Measurements from ENCODE around the gene ART4. TPM values are rescaled to one million over a fixed set of nuclear protein-coding genes. Genes with fewer than 3 reads are reported as not detected.

ART4 gene
- total RNA-seq, 2 donors from 2014 or later = not detected

- peaks cover 94% of the 10 kb centered on the region for H3K36me3 ChIP-seq (ENCODE audit: control insufficient read depth, insufficient read depth, low read length)
- 93 to 100% methylated on average over 3 to 4 of the region's 4 CpGs for WGBS, 2 experiments (ENCODE audit: insufficient coverage in 1 of 2, insufficient read length in 1 of 2)
- Mint-ChIP-seq H3K27ac (no peak overlapping the region), H3K9me3 (no peaks in the 10 kb centered on the region), H3K4me3 (no peak overlapping the region), H3K36me3 (ENCODE audit: low read depth) (peaks cover 86% of the 10 kb centered on the region), H3K4me1 (no peaks in the 10 kb centered on the region), H3K27me3 (ENCODE audit: insufficient read depth) (no peaks in the 10 kb centered on the region)
- no peaks in the 10 kb centered on the region for H3K9me3 ChIP-seq (ENCODE audit: control insufficient read depth, low read length)
- no peak overlapping the region for H3K4me3 ChIP-seq (ENCODE audit: low read length)
- peaks cover 2% of the 10 kb centered on the region for H3K4me1 ChIP-seq (ENCODE audit: control insufficient read depth, insufficient read depth, low read length)
- DNase-seq = no peak
- TF ChIP-seq CTCF (conservative IDR thresholded peaks at IDR 0.05) = no peak
- H3K9ac ChIP-seq (ENCODE audit: extremely low read depth, low read length, poor library complexity, severe bottlenecking) = no peak overlapping the region
- H3K27ac ChIP-seq (ENCODE audit: low read depth, low read length) = no peak overlapping the region
- no peaks in the 10 kb centered on the region for H3K27me3 ChIP-seq (ENCODE audit: control insufficient read depth, insufficient read depth, low read length, poor library complexity, severe bottlenecking)
Measured at GRCh38 chr12:14795028-14795448, 48.3 kb downstream of the ART4 start.

- H3K9me3 ChIP-seq (ENCODE audit: control insufficient read depth, low read length) = no peaks in the 10 kb centered on the region
- H3K27me3 ChIP-seq (ENCODE audit: control insufficient read depth, insufficient read depth, low read length, poor library complexity, severe bottlenecking) = no peaks in the 10 kb centered on the region
- Mint-ChIP-seq H3K4me3 (no peak overlapping the region), H3K36me3 (ENCODE audit: low read depth) (peaks cover 51% of the 10 kb centered on the region), H3K27ac (no peak overlapping the region), H3K4me1 (no peaks in the 10 kb centered on the region), H3K9me3 (no peaks in the 10 kb centered on the region), H3K27me3 (ENCODE audit: insufficient read depth) (no peaks in the 10 kb centered on the region)
- no peaks in the 10 kb centered on the region for H3K4me1 ChIP-seq (ENCODE audit: control insufficient read depth, insufficient read depth, low read length)
- WGBS, 2 experiments (ENCODE audit: insufficient coverage in 1 of 2, insufficient read length in 1 of 2) = 98% methylated on average over 3 of the region's 3 CpGs; no CpG with 5 or more reads in 1 of the 2 experiments
- DNase-seq = no peak
- no peak overlapping the region for H3K4me3 ChIP-seq (ENCODE audit: low read length)
- H3K9ac ChIP-seq (ENCODE audit: extremely low read depth, low read length, poor library complexity, severe bottlenecking) = no peak overlapping the region
- no peak for TF ChIP-seq CTCF (conservative IDR thresholded peaks at IDR 0.05)
- no peak overlapping the region for H3K27ac ChIP-seq (ENCODE audit: low read depth, low read length)
- peaks cover 52% of the 10 kb centered on the region for H3K36me3 ChIP-seq (ENCODE audit: control insufficient read depth, insufficient read depth, low read length)
Measured at GRCh38 chr12:14785568-14785967, 57.8 kb downstream of the ART4 start.

- TF ChIP-seq CTCF (conservative IDR thresholded peaks at IDR 0.05) = no peak
- H3K27ac Mint-ChIP-seq = no peak overlapping the region
- no peaks in the 10 kb centered on the region for H3K4me1 ChIP-seq (ENCODE audit: control insufficient read depth, insufficient read depth, low read length)
- no peaks in the 10 kb centered on the region for H3K9me3 ChIP-seq (ENCODE audit: control insufficient read depth, low read length)
- WGBS, 2 experiments (ENCODE audit: insufficient coverage in 1 of 2, insufficient read length in 1 of 2) = 67 to 100% methylated on average over 1 of the region's 2 CpGs
- no peak overlapping the region for H3K4me3 ChIP-seq (ENCODE audit: low read length)
- peaks cover 41% of the 10 kb centered on the region for H3K36me3 ChIP-seq (ENCODE audit: control insufficient read depth, insufficient read depth, low read length)
- no peak for DNase-seq
- no peaks in the 10 kb centered on the region for H3K27me3 ChIP-seq (ENCODE audit: control insufficient read depth, insufficient read depth, low read length, poor library complexity, severe bottlenecking)
- peaks cover 40% of the 10 kb centered on the region for H3K36me3 Mint-ChIP-seq (ENCODE audit: low read depth)
- H3K27me3 Mint-ChIP-seq (ENCODE audit: insufficient read depth) = no peaks in the 10 kb centered on the region
- no peaks in the 10 kb centered on the region for H3K4me1 Mint-ChIP-seq
- H3K4me3 Mint-ChIP-seq = no peak overlapping the region
- H3K9me3 Mint-ChIP-seq = no peaks in the 10 kb centered on the region
- H3K9ac ChIP-seq (ENCODE audit: extremely low read depth, low read length, poor library complexity, severe bottlenecking) = no peak overlapping the region
- H3K27ac ChIP-seq (ENCODE audit: low read depth, low read length) = no peak overlapping the region
Measured at GRCh38 chr12:14784471-14784870, 58.9 kb downstream of the ART4 start.
